GM20431 (cell line): ENCODE data around the gene ADGRL1.

Experiments used
- in situ Hi-C: fragments of 300-500 bp; cut with MseI, MboI; formaldehyde crosslinking; loops from one replicate; pipeline ENCODE4 v1.15.0; 2020; ENCODE audit warnings: low sequenced_read_pairs; ENCODE audit not compliant: unreplicated experiment

ADGRL1 gene

GRCh38 chr19:14165990-14166830 is 39.8 kb downstream of the ADGRL1 start:
- in situ Hi-C loops = no loop called here

GRCh38 chr19:14164724-14165493 is 41.1 kb downstream of the ADGRL1 start:
- in situ Hi-C loops = no loop called here

GRCh38 chr19:14164082-14164481 is 41.9 kb downstream of the ADGRL1 start:
- in situ Hi-C loops = no loop called here

- in situ Hi-C loops = no loop called here
Observed at GRCh38 chr19:14162871-14163297, 43.1 kb downstream of the ADGRL1 start.

GRCh38 chr19:14161305-14161704 is 44.7 kb downstream of the ADGRL1 start:
- in situ Hi-C loops = no loop called here

- in situ Hi-C loops = no loop called here
Observed at GRCh38 chr19:14160017-14160703, 45.8 kb downstream of the ADGRL1 start.

GRCh38 chr19:14159059-14159458 is 46.9 kb downstream of the ADGRL1 start:
- in situ Hi-C loops = no loop called here

- in situ Hi-C loops = no loop called here
Observed at GRCh38 chr19:14158276-14159023, 47.5 kb downstream of the ADGRL1 start.

- in situ Hi-C loops = no loop called here
Observed at GRCh38 chr19:14156971-14157717, 48.8 kb downstream of the ADGRL1 start.

GRCh38 chr19:14156122-14156521 is 49.8 kb downstream of the ADGRL1 start:
- in situ Hi-C loops = no loop called here

GRCh38 chr19:14155371-14155770 is 50.6 kb downstream of the ADGRL1 start:
- in situ Hi-C loops = no loop called here

- in situ Hi-C loops = no loop called here
Observed at GRCh38 chr19:14152713-14153112, 53.3 kb downstream of the ADGRL1 start.

GRCh38 chr19:14150770-14151661 is 55.0 kb downstream of the ADGRL1 start:
- in situ Hi-C loops = no loop called here

GRCh38 chr19:14150041-14150769 is 55.8 kb downstream of the ADGRL1 start:
- in situ Hi-C loops = no loop called here

- in situ Hi-C loops = no loop called here
Observed at GRCh38 chr19:14149509-14149994, 56.4 kb downstream of the ADGRL1 start.

GRCh38 chr19:14148751-14149410 is 57.1 kb downstream of the ADGRL1 start:
- in situ Hi-C loops = no loop called here
